NOMO-1 treated with dmso at 0.1 percent for 144 hours (cell line): Measurements from ENCODE around the gene HHAT.

Source experiments
- DNase-seq: peaks from one replicate; lab custom pipeline; 2025; ENCODE audit not compliant: unreplicated experiment; lab: John Stamatoyannopoulos, UW

HHAT gene

DNA sequence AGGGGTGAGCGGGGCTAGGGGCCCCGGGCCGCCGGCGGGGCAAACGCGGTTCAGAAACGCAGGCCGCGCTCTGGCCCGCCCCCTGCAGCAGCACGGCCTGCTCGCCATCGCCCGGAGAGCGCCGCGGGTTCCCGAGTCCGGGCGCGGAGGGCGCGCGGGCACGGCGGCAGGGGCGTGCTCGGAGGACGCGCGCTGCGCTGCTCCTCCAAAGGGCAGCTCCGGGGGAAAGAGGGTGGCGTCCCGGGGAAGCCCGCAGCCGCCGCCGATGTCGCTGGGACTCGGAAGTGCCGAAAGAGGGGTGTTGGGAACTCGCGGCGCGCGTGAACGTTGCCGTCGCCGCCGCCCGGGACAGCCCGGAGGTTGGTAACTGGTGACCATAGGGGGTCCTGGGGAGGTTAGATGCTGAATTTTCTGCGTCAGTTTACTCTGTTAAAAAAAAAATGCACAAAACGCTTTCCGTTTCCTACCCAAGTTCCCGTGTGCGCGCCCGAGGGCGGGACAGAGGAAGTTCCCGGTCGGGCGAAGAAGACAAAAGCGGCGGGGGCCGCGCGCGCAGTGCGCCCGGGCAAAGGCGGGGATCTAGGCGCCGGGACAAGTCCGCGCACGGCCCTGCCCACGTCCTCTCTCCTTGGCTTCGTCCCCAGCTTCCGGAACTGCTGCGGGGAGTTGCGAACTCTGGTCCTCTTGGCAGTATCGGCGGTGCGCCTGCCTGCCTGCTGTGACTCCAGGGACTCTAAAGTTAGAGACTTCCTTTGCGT lies at the start of gene HHAT:
Gene HHAT (plus strand): TSS at position 157 of the 758 bp plus-strand sequence. CDS start 20,074 bp downstream, outside the sequence.
- peak; percentile 78 for DNase-seq

DNA sequence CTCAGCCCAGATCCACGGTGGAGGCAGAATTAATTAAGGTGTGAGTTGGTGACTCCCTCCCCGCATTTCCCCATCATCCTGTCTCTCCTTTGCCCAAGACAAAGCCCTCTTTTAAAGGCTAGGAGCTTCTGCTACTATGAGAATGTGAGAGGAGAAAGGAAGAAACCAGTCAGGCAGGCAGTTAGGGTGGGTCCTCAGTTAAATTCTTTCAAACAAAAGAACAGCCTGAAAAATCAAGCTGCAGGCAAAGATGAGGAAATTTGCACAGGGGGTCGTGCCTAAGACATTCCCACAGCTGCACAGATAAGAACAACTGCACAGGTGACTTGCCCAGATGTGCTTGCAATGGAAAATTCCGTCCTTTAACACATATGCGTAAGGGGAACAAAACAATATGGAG lies 48.5 kb upstream of the HHAT start:
- DNase-seq = no peak

DNA sequence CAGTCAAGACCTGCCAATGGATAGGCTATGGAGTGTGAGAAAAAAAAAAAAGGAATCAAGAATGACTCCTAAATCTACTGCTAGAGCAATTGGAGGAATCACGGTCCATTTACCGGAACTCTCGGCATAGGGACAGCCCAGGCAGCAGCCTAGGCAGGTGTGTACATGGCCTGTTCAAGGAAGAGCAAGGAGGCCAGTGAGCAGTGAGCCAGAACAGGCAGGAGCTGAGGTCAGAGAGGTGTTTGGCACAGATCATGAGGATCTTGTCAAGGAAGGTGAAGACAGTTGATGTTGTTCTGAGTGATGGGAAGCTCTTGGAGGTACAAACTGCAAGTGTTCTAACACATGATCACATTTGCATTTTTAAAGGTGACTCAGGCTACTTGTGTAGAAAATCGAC lies 40.6 kb upstream of the HHAT start:
- no peak for DNase-seq

DNA sequence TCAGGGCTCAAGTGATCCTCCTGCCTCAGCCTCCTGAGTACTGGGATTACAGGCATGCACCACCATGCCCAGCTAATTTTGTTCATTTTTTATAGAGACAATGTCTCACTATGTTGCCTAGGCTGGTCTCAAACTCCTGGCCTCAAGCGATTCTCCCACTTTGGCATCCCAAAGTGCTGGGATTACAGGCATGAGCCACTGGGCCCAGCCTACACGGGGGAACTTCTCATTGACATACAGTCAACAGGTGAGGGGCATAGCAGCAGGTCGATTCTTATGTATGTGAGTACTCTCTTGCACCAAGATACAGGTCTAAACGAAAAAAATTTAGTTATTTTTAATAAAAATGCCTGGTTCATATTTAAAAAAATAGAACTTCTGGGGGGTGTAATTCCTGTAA lies 39.5 kb upstream of the HHAT start:
- DNase-seq = no peak

DNA sequence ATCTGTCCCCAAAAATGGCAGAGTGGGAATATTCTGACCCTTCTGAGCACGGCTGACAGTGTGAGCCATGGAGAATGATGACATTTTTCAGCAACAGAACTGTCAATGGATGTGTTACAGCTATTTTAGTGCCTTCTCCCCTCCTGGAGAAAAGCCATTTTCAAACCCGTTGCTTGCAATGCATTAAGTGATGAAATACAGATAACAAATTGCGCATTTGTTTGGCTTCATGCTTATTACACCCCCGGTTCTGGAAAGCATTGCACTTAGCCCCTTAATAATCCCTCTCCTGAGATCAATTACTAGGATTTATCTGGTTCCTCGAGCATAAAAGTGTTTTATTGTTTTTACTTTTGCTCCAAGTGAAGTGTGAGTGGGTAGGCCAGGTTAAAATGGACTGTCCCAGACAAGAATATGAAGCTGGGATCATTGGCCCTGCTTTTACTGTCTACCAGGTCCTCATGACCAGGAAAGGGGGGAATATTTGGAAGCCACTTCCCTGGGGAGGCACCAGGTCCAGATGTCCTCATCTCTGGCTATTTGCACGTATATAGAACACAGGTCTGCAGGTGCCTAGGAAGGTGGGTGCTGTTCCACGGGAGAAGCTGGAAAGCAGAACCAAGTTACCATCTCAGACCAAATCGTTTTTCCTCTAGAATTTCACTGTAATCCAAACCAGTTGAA lies 37.5 kb upstream of the HHAT start:
- no peak for DNase-seq

DNA sequence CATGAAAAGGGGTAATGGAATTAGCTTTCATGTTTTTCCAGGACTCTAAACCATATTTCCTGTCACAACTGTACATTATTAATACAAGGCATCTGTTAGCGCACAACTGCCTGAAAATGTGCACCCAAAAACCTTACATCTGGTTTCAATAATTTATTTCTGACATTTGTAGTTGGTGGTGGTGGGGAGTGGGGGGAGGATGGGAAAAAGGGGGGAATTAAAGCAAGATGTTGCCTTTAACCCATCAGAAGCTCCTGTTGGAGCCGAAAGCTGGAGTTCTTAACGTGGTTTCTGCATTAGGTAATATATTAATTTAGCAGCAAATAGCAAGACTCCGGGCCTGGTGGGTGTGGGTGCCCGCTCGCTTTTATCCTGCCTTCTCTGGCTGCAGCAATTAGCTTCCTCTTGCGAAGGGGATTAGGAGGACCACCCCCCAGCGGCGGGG lies 36.9 kb upstream of the HHAT start:
- no peak for DNase-seq

DNA sequence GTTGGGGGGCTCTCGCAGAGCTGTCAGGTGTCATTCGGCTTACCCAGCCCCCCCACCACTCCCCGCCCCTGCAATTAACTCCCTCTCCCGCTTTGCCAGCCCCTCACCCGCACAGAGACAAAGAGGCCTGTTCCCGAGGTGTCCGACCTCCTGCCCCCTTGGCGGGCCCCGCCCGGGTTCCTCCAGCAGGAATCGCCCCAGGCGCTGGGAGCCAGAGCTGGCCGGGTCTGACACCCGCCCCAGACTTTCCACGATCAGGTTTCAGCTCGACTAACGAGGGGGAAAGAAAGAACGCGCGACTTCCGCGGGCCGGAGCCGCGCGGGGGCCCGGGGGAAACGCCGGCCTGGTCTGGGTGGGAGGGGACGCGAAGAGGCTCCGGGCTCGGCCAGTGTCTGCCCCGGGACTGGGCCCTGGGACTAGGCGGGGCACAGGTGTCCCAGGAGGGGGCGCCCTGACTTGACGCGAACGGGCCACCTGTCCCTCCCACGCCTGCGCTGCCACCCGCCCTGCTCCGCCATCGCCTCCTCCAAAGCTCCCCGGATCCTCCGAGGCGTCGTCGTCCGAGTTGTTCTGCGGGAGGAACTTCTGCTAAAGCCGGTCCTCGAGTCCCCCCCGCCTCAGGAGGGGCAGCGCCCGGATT lies 36.4 kb upstream of the HHAT start:
- no peak for DNase-seq

DNA sequence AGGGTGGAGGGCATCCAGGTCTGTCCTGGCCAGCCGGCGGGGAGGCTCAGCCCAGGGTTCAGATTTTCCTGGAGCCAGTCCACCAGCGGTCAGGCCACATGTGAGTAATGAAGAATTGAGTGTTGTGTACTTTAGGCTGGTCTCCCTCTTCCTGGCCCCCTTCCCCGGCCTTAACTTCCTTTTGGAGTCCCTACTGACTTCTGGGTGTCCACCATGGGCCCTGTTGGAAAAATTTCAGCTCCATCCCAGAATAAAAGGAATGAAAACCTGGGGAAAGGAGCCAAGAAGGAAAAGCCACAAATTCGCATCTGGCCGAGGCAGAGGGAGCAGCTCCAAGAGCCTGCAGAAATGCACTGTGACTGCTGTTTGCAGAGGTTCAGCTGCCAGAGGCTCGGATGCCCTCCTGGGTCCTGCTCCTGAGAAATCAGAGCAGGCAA lies 35.5 kb upstream of the HHAT start:
- no peak for DNase-seq

DNA sequence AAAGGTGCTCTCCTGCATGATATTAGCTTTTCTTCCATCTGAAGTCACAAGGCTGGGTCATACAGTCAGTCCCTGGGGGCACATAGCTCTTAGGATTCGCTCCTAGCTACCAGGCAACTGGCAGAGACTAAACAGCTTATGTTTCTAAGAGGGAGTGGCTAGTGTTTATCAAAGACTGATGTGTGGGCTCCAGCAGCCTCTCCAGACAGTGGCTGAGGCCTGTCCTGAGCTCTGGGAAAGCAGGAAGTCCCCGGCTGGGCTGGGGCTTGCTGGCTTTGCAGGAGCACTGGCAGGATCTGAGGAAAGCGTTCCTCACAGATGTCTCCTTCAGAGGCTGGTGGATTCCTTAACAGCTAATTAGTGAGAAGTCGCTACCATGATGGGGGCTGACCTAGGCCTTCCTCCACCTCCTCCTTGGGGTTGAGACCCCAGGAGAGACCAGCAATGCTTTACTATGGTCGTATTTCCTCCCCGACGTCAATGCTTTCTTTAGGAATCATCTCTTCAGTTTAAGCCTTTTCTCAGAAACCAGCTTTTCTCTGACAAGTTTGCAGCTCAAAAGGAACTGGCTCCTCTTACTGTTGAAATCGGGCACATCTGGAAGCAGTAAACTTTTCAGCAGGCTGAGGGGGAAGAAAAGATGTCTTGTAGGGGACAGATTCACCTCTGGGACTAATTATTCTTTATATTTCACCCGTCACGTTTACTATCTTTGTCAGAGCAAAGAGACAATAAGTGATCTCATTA lies 33.5 kb upstream of the HHAT start:
- DNase-seq = no peak

DNA sequence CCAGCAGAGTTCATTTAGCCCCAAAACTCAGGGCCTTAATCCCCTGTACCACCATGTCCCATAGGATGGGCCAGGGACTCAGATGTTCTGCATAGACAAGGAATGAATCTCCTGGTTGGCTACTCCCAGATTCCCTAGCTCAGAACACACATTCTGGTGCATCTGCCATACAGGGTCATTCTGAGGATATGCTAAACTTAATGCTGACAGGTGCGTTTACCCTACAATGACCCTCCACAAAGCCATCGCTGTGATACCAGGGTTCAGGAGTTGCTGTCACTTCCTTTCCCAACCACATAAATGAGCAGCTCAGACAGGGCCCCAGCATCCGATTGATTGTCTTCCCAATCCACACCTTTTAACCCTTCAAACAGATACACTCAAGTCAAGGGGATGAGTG lies 32.0 kb upstream of the HHAT start:
- no peak for DNase-seq

DNA sequence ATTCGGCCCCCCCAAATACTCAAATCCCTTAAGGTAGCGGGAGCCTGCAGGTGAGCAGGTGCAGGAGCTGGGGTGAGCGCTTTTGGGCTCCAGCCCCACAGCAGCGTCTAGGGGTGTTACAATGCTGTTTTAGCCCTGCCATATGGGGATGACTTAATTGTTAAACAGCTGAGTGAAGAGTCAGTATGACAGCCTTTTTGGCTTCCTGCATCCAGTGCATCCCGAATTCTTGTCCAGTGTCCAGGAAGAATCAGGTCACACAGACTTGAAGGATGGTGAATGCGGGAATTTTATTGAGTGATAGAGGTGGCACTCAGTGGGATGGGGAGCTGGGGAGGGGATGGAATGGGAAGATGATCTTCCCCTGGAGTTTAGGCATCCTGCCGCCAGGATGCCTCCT lies 30.4 kb upstream of the HHAT start:
- no peak for DNase-seq

DNA sequence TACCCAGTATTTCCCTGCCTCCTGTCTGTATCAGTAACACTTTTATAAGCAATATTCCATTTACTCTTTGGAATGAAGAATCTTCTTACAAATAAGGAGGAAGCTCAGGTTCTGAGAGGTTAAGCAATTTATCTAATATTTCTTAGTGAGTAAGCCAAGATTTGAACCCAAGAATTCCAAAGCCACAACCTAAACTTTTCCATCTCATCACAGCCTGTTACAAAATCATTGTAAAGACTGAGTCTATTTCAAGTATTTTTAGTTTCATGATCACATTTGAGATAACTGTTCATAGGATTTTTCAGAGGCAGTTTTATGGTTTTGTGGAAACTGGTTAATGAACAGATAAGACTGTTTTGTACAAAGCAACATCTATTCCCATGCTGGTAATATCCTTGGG lies 29.8 kb upstream of the HHAT start:
- no peak for DNase-seq

DNA sequence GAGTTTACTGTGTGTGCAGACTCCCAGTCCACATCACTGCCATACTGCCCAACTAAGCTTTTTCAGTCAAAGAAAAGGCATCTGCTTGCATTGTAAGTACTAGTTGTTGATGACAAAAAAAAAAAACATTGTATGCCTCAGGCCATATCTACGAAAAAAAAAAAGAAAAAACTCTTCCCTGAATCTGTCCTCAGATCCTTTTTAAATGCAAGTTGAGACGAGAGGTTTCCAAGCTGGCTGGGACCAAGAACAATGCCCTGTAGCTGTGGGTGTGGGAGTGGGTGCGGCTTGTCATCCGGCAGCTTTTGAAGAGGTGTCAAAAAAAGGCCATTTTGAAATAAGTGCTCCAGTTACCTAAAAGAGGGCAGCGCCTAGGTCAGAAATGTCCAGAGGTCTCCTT lies 29.2 kb upstream of the HHAT start:
- DNase-seq = no peak

DNA sequence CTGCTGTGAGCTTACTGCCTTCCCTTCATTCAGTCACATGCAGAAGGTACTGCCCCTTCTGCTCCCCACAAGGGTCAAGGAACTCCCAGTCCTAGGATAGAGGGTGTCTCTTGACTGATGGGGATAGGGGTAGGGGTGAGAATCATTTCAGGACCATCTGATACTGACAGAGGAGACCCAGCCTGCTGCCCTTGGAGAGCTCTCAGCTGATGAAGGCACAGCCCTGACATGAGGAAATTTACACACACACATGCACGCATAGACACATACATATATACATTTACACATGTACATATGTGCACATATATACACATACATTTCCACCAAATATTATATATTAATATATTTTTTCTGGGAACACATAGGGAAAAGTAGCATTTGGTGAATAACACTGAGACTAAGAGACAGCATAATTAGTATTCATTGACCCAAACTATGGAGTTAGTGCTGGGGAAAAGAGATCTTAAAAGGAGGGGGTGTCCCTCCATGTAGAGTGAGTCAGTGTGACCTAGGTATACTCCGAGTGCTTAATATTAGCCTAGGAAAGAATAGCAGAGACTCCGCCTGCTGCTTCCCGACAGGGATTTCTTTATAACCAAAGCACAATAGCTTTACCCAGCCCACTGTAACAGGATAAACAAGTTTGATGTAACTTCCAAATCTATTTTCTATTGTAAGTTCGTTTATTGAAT lies 27.6 kb upstream of the HHAT start:
- DNase-seq = no peak

DNA sequence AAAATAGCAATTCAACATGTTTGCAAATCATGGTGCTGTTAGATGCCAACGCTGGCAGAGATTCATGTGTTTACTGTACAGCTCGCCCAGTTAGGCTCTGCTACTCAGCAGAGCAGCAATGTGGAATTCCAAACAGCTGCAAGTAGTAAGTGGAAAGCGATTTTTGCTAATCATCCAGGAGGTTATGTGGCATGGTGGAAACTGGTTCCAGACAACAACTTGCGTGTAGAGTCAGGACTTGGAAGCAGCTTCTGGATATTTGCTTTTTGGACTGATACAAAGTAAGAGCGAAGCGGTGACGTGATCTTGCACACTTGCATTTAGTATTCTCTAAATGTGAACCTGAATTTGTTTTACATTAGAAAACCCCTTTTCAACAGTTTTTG lies 27.1 kb upstream of the HHAT start:
- no peak for DNase-seq

DNA sequence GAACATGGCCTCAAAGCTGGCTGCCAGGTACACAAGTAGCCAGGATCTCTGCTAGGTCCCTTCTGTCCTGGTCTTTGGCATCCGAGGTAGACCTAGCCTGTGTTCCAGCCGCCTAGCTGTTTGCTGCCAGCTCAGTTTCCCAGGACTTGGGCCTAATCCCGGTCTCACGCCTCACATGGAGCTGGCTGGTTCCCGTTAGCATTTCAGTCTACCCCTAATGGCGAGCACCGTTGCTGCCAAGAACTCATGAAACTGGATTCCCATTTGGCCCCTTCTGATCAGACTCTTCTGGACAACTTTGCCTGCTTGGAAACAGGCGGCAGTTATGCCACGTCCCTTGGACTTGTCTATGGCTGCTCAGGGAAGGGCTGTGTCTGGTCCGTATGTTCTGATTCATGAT lies 26.2 kb upstream of the HHAT start:
- no peak for DNase-seq

DNA sequence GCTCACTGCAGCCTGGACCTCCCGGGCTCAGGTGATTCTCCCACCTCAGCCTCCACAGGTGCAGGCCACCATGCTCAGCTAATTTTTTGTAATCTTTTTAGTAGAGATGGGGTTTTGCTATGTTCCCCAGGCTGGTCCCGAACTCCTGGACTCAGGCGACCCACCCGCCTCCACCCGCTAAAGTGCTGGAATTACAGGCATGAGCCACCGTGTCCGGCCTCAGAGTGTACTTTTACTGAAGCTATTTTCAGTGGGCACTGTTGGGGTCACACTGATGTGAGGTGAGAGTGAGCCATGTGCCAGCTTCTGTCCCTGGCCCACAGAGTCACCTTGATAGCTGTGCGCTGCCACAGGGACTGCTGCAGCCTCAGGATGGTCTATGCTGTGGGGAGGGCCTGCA lies 25.3 kb upstream of the HHAT start:
- no peak for DNase-seq

DNA sequence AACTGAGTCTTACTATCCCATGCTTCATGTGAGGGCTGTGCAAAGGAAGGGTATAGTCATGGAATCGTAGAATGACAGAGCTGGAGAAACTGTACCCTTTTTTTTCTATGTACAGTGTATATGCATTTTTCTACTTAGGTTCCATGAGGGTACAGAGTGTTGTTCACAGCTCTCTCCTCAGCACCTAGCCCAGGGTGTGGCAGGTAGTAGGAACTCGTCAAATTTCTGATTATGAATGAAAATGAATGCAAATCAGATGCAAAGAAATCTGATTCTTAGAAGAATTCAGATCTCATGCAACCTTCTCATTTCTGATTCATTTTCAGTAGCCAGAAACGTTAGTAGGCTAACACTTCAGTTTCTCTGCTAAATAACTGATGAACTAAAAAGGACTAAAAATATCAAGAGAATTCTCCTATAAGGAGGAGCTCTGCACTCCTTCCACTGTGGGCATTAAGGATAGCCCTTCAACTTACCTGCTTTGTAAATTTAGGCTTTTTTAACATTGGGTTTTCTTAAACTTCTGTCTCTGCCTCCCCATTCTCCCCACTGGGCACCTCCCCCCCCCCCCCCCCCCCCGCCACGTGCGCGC lies 18.0 kb upstream of the HHAT start:
- DNase-seq = no peak

DNA sequence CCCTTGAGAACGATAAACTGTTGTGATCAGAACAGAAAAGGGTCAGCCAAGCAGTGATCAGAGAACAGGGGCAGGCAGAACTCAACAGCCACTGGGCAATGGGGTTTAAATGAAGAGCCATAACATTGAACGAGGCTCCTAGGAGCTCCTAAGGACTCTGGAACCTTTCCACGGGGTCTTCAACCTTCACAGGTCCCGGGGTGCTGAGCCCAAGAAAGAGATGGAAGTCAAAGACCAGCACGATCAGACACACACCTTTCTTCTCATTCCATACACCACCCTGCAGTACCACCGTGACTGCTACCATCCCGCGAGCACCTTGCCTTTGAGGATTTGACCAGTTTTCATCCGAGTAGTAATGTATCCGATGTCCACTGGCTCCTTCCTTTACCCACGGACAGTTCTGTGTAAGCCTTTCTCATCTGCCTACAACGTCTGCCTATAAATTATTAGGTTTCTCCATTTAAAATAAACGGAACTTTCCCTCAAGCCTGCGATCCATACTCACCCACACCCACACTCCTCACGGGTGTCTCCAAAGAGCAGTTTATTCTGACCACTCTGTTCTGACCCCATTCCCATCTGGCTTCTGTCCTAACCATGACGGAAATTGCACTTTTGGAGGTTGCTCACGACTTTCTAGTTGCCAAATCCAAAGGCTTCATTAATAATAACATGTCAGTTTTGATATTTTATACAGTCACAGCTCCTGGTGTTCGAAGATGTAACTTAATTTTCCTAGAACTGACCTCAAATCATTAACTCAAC lies 16.8 kb upstream of the HHAT start:
- no peak for DNase-seq
